IPS DF 4.7 (cell line): Measurements from ENCODE around the gene SERINC2.

Experiments used
- DNase-seq: peaks from one replicate; pipeline ENCODE4 v3.0.0-alpha.2; 2013; ENCODE audit warnings: low spot score; ENCODE audit errors: extremely low read depth

The SERINC2 gene

DNA sequence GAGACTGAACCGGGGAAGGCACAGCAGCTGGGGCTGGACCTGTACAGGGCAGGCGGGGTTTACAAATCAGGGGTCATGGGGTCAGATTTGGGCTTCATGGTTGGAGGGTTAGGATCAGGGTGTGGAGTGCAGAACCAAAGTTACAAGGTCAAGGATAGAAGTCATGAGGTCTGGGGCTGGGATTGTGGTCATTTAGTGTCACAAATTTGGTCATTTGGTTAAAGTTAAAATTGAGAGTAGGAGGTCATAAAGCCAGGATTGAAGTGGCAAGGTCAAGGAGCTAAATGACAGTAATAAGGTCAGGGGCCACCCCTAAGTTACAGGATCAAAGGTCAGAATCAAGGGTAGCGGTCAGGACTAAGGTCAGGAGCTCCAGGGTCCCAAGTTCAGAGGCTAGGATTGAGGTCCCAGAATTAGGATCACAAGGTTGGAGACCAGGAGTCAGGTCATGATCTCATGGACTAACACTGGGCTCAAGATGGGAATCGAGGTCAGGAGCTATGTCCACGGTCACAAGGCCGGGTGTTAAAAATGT is 20.4 kb downstream of the SERINC2 start:
- no peak for DNase-seq

DNA sequence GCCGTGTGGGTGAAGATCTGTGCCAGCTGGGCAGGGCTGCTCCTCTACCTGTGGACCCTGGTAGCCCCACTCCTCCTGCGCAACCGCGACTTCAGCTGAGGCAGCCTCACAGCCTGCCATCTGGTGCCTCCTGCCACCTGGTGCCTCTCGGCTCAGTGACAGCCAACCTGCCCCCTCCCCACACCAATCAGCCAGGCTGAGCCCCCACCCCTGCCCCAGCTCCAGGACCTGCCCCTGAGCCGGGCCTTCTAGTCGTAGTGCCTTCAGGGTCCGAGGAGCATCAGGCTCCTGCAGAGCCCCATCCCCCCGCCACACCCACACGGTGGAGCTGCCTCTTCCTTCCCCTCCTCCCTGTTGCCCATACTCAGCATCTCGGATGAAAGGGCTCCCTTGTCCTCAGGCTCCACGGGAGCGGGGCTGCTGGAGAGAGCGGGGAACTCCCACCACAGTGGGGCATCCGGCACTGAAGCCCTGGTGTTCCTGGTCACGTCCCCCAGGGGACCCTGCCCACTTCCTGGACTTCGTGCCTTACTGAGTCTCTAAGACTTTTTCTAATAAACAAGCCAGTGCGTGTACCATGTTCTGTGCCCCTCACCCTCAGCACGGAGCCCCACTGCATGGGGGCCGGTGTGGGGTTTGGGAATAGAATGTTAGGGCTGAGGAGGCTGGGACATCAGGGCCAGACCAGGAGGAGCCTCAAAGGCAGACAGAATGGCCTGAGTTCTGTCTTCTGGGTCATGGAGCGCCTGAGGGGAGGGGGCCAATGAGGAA is 21.3 kb downstream of the SERINC2 start:
- no peak for DNase-seq

DNA sequence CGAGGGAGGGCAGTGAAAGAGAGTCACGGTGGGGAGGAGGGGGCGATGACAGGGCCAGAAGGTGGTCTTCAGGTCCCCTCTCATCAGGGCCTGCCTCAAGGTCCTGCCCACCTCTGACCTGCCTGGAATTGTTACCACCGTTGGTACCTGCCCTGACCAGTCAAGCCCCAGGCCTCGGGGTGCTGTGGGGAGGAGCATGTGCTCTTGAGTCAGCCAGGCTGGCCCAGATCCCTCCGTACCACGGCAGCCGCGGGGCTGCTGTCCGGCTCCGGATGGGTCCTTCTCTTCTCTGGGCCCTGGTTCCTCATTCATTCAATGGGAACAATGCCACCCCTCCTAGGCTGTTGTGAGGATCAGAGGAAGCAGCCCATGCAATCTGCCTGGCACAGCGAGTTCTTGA is 22.0 kb downstream of the SERINC2 start:
- no peak for DNase-seq

DNA sequence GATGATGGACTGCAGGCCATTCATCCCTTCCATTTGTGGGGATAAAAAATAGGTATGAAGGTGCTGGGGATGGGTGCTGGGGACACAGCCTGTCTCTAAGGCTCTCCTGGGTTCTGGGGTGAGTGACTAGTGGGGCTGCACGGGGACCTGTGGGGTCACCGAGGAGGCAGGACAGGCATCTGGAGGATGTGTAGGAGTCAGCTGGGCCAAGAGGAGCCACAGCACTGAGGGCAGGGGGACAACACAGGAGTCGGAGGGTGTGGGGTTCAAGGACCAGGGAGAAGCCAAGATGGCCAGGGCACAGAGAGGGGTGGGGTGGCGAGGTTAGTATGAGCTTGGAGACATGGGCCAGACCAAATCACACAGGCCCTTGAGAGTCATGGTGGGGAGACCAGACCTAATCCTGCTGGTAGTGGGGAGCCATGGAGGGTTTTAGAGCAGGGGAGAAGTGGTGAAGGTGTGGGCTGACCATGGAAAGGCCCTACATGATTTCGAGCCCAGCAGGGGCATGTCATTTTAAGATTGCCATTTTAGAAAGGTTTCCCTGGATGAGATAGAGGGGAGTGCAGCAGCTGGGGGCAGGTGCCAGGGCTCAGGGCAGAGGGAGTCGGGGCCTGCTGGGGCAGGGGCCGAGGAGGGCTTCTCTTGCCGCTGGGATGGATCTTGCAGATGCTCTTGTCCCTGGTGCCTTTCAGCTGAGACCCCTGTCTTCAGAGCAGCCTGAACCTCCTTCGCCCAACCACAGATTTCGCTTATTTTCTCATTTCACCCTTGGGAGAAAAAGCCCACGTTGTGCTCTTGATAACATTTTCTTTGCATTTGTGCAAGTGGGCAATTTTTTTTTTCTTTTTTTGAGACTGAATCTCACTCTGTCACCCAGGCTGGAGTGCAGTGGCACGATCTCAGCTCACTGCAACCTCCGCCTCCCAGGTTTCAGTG is 22.7 kb downstream of the SERINC2 start:
- no peak for DNase-seq

DNA sequence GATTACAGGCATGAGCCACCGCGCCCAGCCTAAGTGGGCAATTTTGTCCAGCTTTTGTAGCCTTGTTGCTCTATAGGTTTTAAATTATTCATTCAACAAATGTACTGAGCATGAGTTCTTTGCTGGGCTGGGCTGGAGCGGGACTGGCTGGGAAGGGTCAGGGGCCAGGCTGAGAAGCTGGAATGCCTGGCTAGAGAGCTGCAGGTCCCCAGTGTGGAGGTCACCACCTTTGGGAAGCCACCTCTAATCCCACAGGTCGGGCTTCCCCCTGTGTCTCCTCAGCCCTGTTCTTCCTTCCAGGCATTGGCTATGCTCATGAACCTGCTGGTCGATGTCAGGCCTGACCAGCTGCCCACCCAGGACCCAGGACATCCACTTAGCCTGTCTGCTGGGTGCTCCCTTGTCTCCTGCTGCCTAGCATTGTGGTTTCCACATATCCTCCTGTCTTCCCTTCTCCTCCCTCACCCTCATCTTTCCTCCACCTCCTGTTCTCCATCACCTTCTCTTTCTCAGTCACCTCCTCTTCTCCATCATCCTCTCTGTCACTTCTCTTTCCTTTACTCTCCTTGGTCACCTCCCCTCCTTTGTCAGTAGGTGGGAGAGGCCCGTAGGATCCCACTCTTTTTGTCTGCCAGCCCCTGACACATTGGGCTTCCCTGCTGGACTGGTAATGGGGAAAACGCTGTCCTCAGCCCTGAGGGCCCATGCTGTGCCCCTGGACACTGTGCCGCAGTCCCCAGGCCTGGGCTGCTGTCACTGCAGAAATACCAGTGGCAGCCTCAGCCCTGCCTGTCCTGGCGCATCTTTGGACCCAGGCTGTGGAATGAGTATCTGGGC is 23.8 kb downstream of the SERINC2 start:
- no peak for DNase-seq

DNA sequence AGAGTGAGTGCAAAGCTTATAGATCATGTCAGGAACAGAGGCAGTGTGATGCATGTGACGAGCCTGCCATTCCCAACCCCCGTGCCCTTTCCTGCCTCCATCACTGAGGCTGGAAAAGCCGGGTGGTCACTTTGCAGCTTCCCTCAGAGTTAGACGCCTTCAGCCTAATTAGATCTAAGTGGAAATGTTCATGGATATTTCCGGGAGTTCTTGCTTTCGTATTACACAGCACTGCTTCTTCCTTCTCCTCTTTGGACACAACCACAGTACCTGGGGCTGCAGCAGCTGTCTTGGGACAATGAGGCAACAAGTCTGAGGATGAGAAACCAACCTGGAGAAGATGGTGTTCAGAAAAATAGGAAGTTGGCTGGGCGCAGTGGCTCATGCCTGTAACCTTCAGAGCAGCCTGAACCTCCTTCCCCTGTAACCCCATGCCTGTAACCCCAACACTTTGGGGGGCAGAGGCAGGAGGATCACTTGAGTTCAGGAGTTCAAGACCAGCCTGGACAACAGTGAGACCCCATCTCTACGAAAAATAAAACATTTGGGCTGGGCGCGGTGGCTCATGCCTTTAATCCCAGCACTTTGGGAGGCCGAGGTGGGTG is 24.5 kb downstream of the SERINC2 start:
- no peak for DNase-seq

DNA sequence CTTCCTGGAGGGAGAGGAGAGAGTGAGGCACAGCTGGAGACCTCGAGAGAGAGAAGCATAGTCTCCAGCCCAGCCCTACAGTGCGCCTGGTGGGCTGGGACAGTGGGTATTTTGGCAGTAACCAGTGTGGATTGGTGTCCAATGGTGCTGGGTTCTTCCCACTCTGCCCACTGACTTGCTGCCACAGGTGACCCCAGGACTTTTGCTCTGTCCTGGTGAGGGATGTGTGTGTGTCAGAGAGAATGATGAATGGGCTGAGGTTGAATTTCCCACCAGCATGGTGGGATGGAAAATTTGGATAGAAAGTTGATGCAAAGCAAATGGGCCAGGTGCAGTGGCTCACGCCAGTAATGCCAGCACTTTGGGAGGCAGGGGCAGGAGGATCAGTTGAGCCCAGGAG is 26.3 kb downstream of the SERINC2 start:
- no peak for DNase-seq

DNA sequence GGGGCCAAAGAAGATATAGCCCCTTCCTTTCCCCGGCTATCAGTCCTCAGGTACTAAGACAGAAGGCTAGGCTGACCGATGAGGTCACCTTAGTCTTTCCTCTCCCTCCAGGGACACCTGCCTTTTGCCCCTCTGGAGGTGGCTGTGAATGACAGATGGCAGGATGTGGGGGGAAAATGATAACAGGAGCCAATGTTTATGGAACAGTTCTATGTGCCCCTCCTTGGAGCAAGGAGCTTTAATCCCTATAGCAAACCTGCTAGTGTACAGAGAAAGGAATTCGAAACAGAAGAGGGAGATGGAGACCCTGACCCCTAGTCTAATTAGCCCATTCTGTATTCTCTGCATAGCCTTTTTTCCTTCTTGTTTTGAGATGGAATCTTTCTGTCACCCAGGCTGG is 28.1 kb downstream of the SERINC2 start:
- no peak for DNase-seq

DNA sequence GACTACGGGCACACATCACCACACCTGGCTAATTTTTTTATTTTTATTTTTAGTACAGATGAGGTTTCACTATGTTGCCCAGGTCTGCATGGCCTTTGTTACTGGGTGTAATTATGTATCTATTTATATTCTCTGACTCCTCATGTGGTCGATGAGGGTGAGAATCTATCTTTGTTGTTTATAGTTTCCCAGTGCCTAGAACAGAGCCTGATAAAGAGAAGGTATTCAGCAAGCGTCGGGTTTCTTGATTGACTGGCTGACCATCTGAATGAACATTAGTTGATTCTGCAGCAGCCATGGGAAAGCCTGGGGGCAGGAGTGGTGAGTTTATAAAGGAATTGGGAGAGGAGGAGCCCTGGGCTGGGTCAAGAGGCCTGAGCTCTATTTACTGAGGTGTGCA is 28.5 kb downstream of the SERINC2 start:
- no peak for DNase-seq

DNA sequence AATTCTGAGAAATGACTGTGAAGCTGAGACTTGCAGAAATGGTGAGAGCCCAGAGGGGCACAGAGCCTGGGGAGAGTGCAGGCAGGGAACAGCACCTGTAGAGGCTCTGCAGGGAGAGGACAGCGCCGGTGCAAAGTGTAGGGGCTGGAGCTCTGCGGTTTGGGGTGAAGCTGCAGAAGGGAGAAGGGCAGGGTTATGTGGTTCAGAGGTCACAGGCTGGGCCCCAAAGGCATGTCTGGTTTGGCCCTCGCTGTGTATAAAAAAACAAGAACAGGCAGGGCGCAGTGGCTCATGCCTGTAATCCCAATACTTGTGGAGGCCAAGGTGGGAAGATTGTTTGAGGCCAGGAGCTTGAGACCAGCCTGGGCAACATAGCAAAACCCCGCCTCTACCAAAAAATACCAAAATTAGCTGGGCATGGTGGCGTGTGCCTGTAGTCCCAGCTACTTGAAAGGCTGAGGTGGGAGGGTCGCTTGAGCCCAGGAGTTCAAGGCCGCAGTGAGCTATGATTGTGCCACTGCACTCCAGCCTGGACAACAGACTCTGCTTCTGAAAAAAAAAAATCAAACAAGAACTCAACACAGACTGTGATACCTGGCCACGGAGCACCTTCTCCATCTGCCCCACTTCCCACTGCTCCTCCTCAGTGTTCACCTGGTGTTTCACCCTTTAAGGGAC is 29.1 kb downstream of the SERINC2 start:
- DNase-seq, result no peak

DNA sequence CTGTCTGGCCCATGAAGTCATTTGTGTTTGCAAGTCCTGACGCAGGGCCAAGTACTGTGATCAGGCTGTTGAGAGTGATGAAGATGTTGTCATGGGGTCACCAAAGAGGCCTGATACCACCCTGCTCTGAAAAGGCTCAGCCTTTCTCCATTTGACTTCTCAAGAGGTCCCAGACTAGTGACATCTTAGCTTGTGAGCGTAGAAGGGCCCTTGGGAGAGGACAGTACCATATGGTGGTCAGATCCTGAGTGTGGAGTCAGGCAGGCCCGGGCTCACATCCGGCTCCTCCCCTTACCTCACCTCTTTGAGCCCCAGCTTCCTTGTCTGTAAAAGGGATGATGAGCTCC is 29.6 kb downstream of the SERINC2 start:
- DNase-seq, result no peak

DNA sequence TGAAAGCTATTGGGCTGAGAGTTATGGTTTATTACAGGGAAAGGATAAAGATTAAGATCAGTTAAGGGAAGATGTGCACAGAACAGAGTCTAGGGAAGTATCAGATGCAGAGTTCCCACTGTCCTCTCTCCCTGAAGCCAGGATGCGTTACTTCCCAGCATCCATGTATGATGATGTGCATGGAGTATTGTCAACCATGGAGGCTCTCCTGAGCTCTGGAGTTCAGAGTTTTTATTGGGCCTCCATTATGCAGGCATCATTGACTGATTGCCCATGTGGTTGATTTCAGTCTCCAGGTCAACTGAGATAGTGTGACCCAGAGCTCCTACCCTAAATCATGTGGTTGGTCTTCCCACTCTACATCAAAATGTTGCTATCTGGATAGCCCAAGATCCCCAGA is 30.7 kb downstream of the SERINC2 start:
- no peak for DNase-seq

DNA sequence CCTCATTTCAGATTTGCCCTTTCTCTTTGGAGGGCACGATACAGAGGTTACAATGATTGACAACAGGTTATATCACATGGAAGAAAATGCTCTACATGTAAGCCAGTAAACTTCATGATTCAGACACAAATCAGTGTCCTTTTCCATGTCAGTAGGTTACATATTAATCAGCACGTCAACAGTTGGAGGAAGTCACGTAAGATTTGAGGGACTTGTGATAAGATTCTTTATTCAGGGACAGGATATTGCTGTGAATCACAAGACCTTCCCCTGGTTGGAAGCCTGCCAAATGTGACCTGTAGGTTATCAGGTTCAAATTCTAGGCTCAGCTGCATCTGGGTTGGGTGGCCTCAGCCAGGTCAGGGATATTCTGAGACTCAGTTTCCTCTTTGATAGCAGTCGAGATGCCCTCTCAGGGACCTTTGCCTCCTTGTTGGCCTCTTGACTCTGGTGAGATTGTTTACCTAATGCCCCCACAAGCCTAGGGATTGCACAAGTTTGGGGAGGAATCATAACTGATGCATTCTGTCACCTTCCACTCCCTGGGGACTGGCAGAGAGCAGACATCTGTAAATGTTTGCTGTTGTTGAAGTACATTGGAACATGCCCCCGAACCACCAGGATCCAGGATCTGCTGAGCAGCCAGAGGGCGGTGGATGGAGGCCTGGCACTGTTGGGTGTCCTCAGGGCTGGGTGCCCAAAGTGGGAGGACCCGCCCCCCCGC is 31.9 kb downstream of the SERINC2 start:
- DNase-seq, result no peak

DNA sequence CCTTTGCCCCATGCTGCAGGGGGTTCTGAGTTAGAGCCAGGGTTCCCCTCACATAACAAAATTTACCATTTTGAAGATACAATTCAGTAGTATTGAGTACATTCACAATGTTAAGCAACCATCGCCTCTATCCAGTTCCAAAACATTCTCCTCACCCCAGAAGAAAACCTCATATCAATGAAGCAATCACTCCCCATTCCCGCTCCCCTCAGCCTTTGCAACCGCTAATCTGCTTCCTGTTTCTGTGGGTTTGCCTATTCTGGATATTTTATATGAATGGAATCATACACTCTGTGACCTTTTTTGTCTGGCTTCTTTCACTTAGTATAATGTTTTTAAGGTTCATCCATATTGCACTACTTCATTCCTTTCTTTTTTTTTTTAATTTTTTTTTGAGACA is 32.9 kb downstream of the SERINC2 start:
- DNase-seq, result no peak

DNA sequence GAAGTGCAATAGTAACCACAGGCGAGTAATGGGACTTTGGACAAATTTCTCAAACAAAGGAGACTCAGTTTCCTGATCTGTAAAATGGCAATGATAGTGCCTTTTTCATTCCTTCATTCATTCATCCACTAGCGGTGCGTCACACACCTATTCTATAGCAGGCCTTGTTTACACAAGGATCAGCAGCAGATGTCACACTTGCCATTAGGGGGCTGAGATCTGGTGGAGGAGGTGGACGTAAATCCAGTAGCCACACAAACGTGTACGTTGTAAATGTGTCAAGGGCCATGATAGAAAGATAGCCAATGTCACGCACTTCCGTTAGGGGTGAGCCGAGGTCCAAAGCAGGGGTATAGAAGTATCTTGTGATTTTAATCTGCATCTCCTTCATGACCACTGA is 34.2 kb downstream of the SERINC2 start:
- no peak for DNase-seq

DNA sequence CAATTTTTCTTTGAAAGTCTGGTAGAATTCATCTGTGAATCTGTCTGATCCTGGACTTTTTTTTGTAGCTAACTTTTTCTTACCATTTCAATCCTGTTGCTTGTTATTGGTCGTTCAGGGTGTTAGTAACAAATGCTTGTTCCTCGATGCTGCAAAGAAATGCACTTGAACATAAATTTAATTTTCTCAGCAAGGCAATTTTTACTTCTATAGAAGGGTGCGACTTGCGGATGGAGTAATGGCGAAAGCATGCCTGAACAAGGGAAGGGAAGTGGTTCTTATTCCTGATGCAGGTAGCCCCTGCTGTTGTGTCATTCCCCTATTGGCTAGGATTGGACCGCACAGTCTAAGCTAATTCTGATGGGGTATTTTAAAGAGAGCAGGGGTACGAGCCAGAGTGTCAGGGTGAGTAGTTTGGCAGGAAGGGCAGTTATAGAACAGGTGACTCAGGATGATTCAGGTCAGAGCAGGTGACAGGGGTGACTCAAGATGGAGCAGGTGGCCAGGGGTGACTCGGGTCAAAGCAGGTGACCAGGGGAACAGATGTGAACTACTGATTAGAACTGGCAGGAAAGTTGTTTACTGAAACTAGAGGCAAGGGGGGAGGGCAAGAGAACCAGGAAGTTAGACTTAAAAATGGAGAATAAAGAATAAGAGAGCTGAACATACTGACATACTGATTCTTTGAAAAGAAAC is 40.5 kb downstream of the SERINC2 start:
- no peak for DNase-seq

DNA sequence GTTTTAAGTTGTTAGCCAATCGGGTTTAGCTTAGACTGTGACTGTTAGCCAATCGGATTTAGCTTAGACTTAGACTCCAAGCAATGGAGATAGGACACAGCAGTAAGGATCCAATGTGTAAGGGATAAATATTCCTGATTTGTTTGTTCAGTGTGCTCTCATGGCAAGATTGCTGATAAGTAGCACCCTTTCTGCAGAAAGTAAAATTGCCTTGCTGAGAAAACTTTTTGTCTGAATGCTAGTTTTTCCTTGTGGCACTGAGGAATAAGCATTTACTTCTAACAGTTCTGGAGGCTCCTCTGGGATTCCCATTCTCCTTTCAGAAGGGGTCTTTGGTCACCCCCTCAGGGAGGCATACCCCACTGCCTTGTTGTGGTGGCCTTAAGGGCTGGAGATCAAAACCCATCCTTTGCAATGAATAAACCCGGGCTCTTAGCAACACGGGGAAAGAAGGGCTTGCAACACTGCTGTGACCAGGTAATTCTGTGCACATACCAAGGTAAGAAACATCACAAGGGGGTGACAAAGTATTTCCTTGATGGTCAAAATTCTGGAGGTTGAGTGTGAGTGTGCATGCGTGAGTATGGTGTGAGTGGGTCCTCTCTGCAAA is 45.4 kb downstream of the SERINC2 start:
- DNase-seq, result no peak

DNA sequence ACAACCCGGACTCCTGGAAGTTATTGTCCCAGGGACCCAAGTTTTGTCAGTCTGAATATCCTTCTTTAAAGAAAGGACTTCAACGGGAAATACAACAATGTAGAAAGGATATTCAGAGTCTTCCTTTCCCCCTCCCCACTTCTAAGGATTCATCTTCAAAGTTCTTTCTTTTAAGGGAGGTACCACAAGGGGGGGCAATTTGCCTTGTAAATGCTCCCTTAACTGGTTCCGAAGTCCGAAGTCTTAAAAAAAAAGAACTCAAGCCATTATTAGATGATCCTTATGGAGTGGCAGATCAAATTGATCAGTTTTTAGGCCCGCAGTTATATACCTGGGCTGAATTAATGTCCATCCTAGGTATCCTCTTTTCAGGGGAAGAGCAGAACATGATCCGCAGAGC is 47.0 kb downstream of the SERINC2 start:
- peak; percentile 9 for DNase-seq
